H1 (cell line): ENCODE measurements around the gene ABL2.

ENCODE experiments used
- CTCF ChIP-seq, 3 experiments: IDR thresholded peaks; 1 replicate in 2 of 3; 2 replicates in 1 of 3; pipeline versions ENCODE4 v1.5.1 to v1.6.1; 2011; ENCODE audit warnings: low read length in 3 of 3, mild to moderate bottlenecking in 3 of 3, inconsistent platforms in 2 of 3, low read depth in 1 of 3, moderate library complexity in 1 of 3; ENCODE audit not compliant: insufficient read depth in 1 of 3; ENCODE audit errors: control extremely low read depth in 1 of 3
- EP300 ChIP-seq, 2 experiments: IDR thresholded peaks; 1 replicate in 1 of 2; 2 replicates in 1 of 2; pipeline ENCODE4 v1.6.1; 2011 to 2012; ENCODE audit warnings: low read depth in 2 of 2, low read length in 2 of 2, mild to moderate bottlenecking in 2 of 2, borderline replicate concordance in 1 of 2, inconsistent platforms in 1 of 2, moderate library complexity in 1 of 2
- EZH2 ChIP-seq: fragments of 200-600 bp; sonication (generic); IDR thresholded peaks from 2 replicates; pipeline ENCODE4 v1.7.1; 2012; ENCODE audit warnings: low read depth, mild to moderate bottlenecking, moderate library complexity, low read length, inconsistent platforms; ENCODE audit not compliant: severe bottlenecking
- NRF1 ChIP-seq: IDR thresholded peaks from 2 replicates; pipeline ENCODE4 v1.6.1; 2011; ENCODE audit warnings: mild to moderate bottlenecking, low read depth, low read length, improper control_type of control experiment
- PHF8 ChIP-seq: fragments of 200-600 bp; sonication (generic); conservative IDR thresholded peaks from 2 replicates; pipeline ENCODE4 v1.7.1; 2012; ENCODE audit warnings: low read depth, mild to moderate bottlenecking, inconsistent platforms, low read length, moderate library complexity
- RFX5 ChIP-seq: IDR thresholded peaks from 2 replicates; pipeline ENCODE4 v1.6.1; 2011; ENCODE audit warnings: low read depth, low read length, improper control_type of control experiment, borderline replicate concordance

- no peak for TF ChIP-seq CTCF (IDR thresholded peaks at IDR 0.05; ENCODE audit: control extremely low read depth in 1 of 3, insufficient read depth in 1 of 3, low read depth in 1 of 3, low read length in 3 of 3)
- TF ChIP-seq EZH2: no peak
- no peak for TF ChIP-seq NRF1
- TF ChIP-seq EP300 (IDR thresholded peaks at IDR 0.05; ENCODE audit: borderline replicate concordance in 1 of 2, low read depth in 2 of 2, low read length in 2 of 2): no peak
- TF ChIP-seq PHF8: no peak
- no peak for TF ChIP-seq RFX5
Measured at GRCh38 chr1:179155615-179156014, 73.9 kb downstream of the ABL2 start.
